GM12891 (cell line): ENCODE measurements around the gene HOXD4.
A peak's percentile ranks its signal among the peaks of the same experiment; 100 is the strongest.

Experiments
- DNase-seq: peaks from one replicate; pipeline ENCODE4 v3.0.0; 2011; ENCODE audit warnings: low spot score; ENCODE audit not compliant: insufficient read length
- FAIRE-seq: peaks from 2 replicates; lab custom pipeline; 2011; peaks lifted over from hg19 to GRCh38; lab: Jason Lieb, UNC
- PAX5 ChIP-seq: IDR thresholded peaks from 2 replicates; pipeline ENCODE4 v1.6.1; 2011; ENCODE audit warnings: low read length, moderate library complexity, mild to moderate bottlenecking; ENCODE audit not compliant: insufficient read depth, severe bottlenecking
- POLR2A ChIP-seq: IDR thresholded peaks from 2 replicates; pipeline ENCODE4 v1.6.1; 2011; ENCODE audit warnings: low read depth, low read length, control low read depth
- POLR2AphosphoS5 ChIP-seq: IDR thresholded peaks from 2 replicates; pipeline ENCODE4 v1.6.1; 2011; ENCODE audit warnings: low read depth, low read length, control low read depth
- POU2F2 ChIP-seq: IDR thresholded peaks from 2 replicates; pipeline ENCODE4 v1.6.1; 2011; ENCODE audit warnings: low read depth, mild to moderate bottlenecking, control low read depth, low read length, moderate library complexity
- SPI1 ChIP-seq: IDR thresholded peaks from 2 replicates; pipeline ENCODE4 v1.6.1; 2011; ENCODE audit warnings: low read depth, low read length, control low read depth
- TAF1 ChIP-seq: IDR thresholded peaks from 2 replicates; pipeline ENCODE4 v1.6.1; 2011; ENCODE audit warnings: low read depth, low read length, control low read depth

The HOXD4 gene

GRCh38 chr2:176140513-176141317, 10.6 kb upstream of the HOXD4 start:
- FAIRE-seq = peak; percentile 89
- TF ChIP-seq POU2F2 = no peak
- no peak for TF ChIP-seq PAX5
- TF ChIP-seq POLR2A = no peak
- no peak for TF ChIP-seq POLR2AphosphoS5
- no peak for TF ChIP-seq SPI1
- no peak for TF ChIP-seq TAF1
- peak; percentile 95 for DNase-seq

- DNase-seq (no peak), FAIRE-seq (no peak)
- TF ChIP-seq POLR2A (no peak), PAX5 (no peak), POLR2AphosphoS5 (no peak), SPI1 (no peak)
Measured at GRCh38 chr2:176142281-176142680, 9.1 kb upstream of the HOXD4 start.

GRCh38 chr2:176145085-176145969, 6.0 kb upstream of the HOXD4 start:
- DNase-seq (no peak), FAIRE-seq (no peak)

GRCh38 chr2:176146101-176146500, 5.2 kb upstream of the HOXD4 start:
- TF ChIP-seq TAF1 (no peak), PAX5 (no peak), POLR2A (no peak), POU2F2 (no peak), SPI1 (no peak), POLR2AphosphoS5 (no peak)
- FAIRE-seq (no peak), DNase-seq (no peak)

More at GRCh38 chr2:176145085-176145969, 6.0 kb upstream of the HOXD4 start:
- TF ChIP-seq POLR2AphosphoS5 (no peak), TAF1 (no peak), PAX5 (no peak), SPI1 (no peak)

- FAIRE-seq = no peak
Measured at GRCh38 chr2:176146645-176147044, 4.7 kb upstream of the HOXD4 start.

GRCh38 chr2:176147210-176147799, 4.0 kb upstream of the HOXD4 start:
- no peak for DNase-seq

More at GRCh38 chr2:176146645-176147044, 4.7 kb upstream of the HOXD4 start:
- DNase-seq = no peak
- TF ChIP-seq SPI1 = no peak
- no peak for TF ChIP-seq PAX5
- no peak for TF ChIP-seq POU2F2
- TF ChIP-seq POLR2AphosphoS5 = no peak
- TF ChIP-seq POLR2A = no peak
- TF ChIP-seq TAF1 = no peak

GRCh38 chr2:176147800-176148496, 3.4 kb upstream of the HOXD4 start:
- FAIRE-seq = no peak
- TF ChIP-seq POU2F2 (no peak), TAF1 (no peak), SPI1 (no peak), PAX5 (no peak), POLR2A (no peak), POLR2AphosphoS5 (no peak)
- no peak for DNase-seq

More at GRCh38 chr2:176147210-176147799, 4.0 kb upstream of the HOXD4 start:
- no peak for TF ChIP-seq PAX5
- no peak for FAIRE-seq

- FAIRE-seq (no peak), DNase-seq (no peak)
- TF ChIP-seq POU2F2 (no peak), PAX5 (no peak), POLR2A (no peak), SPI1 (no peak), POLR2AphosphoS5 (no peak), TAF1 (no peak)
Measured at GRCh38 chr2:176148751-176149421, 2.5 kb upstream of the HOXD4 start.
